Osteoblast (primary cell): Measurements from ENCODE around the gene SLC6A6. TPM values are rescaled to one million over a fixed set of nuclear protein-coding genes. Genes with fewer than 3 reads are reported as not detected.

ENCODE experiments used
- DNase-seq: peaks from one replicate; pipeline ENCODE4 v3.0.0; 2011; ENCODE audit warnings: low spot score, mixed read lengths; ENCODE audit not compliant: insufficient read length; ENCODE audit errors: missing footprints
- H2AFZ ChIP-seq: 2 replicates; pipeline ENCODE4 v1.6.0; 2011; ENCODE audit warnings: mild to moderate bottlenecking, low read length
- H3K27ac ChIP-seq: 2 replicates; pipeline ENCODE4 v1.5.1; 2011; ENCODE audit warnings: mild to moderate bottlenecking, low read depth, low read length, moderate library complexity
- H3K27me3 ChIP-seq: 2 replicates; pipeline ENCODE4 v1.6.0; 2012; ENCODE audit warnings: mild to moderate bottlenecking, control low read depth, inconsistent platforms, low read length, moderate library complexity; ENCODE audit not compliant: insufficient read depth
- H3K36me3 ChIP-seq: 2 replicates; pipeline ENCODE4 v1.5.1; 2011; ENCODE audit warnings: mild to moderate bottlenecking, low read length, control low read depth, moderate library complexity; ENCODE audit not compliant: insufficient read depth
- H3K4me1 ChIP-seq: 2 replicates; pipeline ENCODE4 v1.5.1; 2011; ENCODE audit warnings: mild to moderate bottlenecking, low read length, control low read depth, moderate library complexity; ENCODE audit not compliant: insufficient read depth
- H3K4me2 ChIP-seq: 2 replicates; pipeline ENCODE4 v1.6.0; 2011; ENCODE audit warnings: mild to moderate bottlenecking, low read length; ENCODE audit not compliant: insufficient read depth
- H3K4me3 ChIP-seq: fragments of 200-600 bp; sonication (generic); 3 replicates; pipeline ENCODE4 v1.5.1; 2012; ENCODE audit warnings: mild to moderate bottlenecking, low read length, inconsistent platforms; ENCODE audit not compliant: insufficient read depth
- H3K79me2 ChIP-seq: 2 replicates; pipeline ENCODE4 v1.6.0; 2012; ENCODE audit warnings: mild to moderate bottlenecking, low read length, control low read depth, inconsistent platforms; ENCODE audit not compliant: insufficient read depth
- H3K9me3 ChIP-seq: 2 replicates; pipeline ENCODE4 v1.5.1; 2011; ENCODE audit warnings: low read depth, low read length, control low read depth
- H4K20me1 ChIP-seq: 2 replicates; pipeline ENCODE4 v1.6.0; 2012; ENCODE audit warnings: mild to moderate bottlenecking, low read length, control low read depth; ENCODE audit not compliant: insufficient read depth
- total RNA-seq: library from RNA; depleted of rRNA; stranded (reverse); fragments of >200 nt; gene quantifications from 2 replicates; pipeline ENCODE4 v1.2.3, GENCODE V29; 2012
- TF ChIP-seq, protein P1 (sequence below): IDR thresholded peaks from 2 replicates; pipeline ENCODE4 v1.5.1; 2011; ENCODE audit warnings: mild to moderate bottlenecking, low read depth, low read length, moderate library complexity; ENCODE audit errors: extremely low read depth

The SLC6A6 gene
- total RNA-seq, 1 donor, result 86.5 TPM

- no peaks in the 10 kb centered on the region for H4K20me1 ChIP-seq
- TF ChIP-seq, protein P1, sequence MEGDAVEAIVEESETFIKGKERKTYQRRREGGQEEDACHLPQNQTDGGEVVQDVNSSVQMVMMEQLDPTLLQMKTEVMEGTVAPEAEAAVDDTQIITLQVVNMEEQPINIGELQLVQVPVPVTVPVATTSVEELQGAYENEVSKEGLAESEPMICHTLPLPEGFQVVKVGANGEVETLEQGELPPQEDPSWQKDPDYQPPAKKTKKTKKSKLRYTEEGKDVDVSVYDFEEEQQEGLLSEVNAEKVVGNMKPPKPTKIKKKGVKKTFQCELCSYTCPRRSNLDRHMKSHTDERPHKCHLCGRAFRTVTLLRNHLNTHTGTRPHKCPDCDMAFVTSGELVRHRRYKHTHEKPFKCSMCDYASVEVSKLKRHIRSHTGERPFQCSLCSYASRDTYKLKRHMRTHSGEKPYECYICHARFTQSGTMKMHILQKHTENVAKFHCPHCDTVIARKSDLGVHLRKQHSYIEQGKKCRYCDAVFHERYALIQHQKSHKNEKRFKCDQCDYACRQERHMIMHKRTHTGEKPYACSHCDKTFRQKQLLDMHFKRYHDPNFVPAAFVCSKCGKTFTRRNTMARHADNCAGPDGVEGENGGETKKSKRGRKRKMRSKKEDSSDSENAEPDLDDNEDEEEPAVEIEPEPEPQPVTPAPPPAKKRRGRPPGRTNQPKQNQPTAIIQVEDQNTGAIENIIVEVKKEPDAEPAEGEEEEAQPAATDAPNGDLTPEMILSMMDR, result no peak
These were observed 114.4 kb downstream of the SLC6A6 start for GRCh38 chr3:14516738-14517345.

DNA sequence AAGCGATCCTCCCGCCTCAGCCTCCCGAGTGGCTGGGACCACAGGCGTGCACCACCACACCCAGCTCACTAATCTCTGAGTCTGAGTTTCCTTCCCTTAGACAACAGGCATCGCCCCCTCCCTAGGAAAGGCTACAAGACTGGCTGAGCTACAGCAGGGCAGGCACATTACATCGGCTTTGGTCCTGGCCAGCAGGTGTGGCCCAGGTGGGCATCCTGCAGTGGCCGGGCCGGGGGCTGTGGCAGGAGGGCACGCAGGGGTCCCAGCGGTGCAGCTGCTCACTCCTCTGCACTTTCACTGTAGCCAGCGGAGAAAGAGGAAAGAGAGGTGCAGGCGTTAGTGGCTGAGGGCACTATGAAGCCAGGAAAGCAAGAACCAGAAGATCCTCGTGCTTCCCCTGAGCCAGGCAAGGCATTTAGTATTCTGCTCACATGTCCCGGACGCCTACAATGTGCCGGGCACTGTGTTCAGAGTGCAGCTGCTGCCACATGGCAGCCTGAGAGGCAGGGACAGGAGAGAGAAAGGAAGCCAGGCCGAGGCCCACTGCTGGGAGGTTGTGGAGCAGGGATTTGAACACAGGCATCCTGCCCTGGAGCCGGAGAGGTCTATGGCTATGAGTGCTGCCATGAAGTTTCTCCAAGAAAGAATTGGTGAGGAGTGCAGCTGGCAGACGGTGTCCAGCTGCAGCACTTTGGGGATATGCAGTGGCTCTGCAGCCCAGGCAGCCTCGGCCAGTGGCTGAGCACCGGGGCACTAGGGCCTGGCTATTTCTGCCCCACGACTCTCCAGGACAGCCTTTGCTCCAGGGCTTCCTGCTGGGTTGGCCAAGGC lies 115.4 kb downstream of the SLC6A6 start:
- Histone ChIP-seq H3K27ac (no peak overlapping the region), H2AFZ (no peak overlapping the region), H3K4me2 (no peak overlapping the region), H3K36me3 (no peaks in the 10 kb centered on the region), H3K79me2 (no peaks in the 10 kb centered on the region), H3K4me1 (no peaks in the 10 kb centered on the region), H3K9me3 (no peaks in the 10 kb centered on the region), H3K4me3 (no peak overlapping the region), H4K20me1 (no peaks in the 10 kb centered on the region), H3K27me3 (no peaks in the 10 kb centered on the region)
- peak; percentile 66 for DNase-seq
- TF ChIP-seq, protein P1, result no peak

More at GRCh38 chr3:14516738-14517345, 114.4 kb downstream of the SLC6A6 start:
- Histone ChIP-seq H3K27me3 (no peaks in the 10 kb centered on the region), H3K4me2 (no peak overlapping the region), H3K4me1 (no peaks in the 10 kb centered on the region), H3K4me3 (no peak overlapping the region), H3K9me3 (no peaks in the 10 kb centered on the region), H3K27ac (no peak overlapping the region), H3K36me3 (no peaks in the 10 kb centered on the region), H2AFZ (no peak overlapping the region), H3K79me2 (no peaks in the 10 kb centered on the region)
- peak; percentile 34 for DNase-seq

DNA sequence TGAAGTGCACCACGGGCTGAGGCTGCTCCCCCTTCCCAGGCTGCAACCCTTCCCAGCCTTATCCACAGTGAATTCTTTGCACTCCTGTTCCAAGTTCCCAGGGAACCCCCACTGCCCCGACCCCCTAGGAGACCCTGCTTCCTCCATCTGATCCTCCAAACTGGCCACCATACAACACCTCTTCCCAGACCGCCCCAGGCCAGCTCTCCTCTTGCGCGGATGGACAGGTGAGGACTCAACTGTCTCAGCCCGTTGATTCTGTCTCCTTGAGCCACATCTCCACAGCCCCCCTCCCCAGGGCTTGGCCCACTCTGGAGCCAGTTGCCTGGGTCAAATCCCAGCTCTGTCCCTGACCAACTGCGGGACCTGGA lies 116.0 kb downstream of the SLC6A6 start:
- TF ChIP-seq, protein P1, result no peak
- Histone ChIP-seq H3K36me3 (no peaks in the 10 kb centered on the region), H3K9me3 (no peaks in the 10 kb centered on the region), H3K27me3 (no peaks in the 10 kb centered on the region), H3K4me1 (no peaks in the 10 kb centered on the region), H2AFZ (no peak overlapping the region), H3K4me2 (no peak overlapping the region), H3K27ac (no peak overlapping the region), H3K4me3 (no peak overlapping the region), H3K79me2 (no peaks in the 10 kb centered on the region), H4K20me1 (no peaks in the 10 kb centered on the region)
- no peak for DNase-seq

- no peak overlapping the region for H3K4me2 ChIP-seq
- DNase-seq, result peak; percentile 42
- H4K20me1 ChIP-seq, result no peaks in the 10 kb centered on the region
- H3K36me3 ChIP-seq, result no peaks in the 10 kb centered on the region
- H3K4me1 ChIP-seq, result no peaks in the 10 kb centered on the region
- no peak overlapping the region for H3K4me3 ChIP-seq
- TF ChIP-seq, protein P1, result no peak
- H2AFZ ChIP-seq, result no peak overlapping the region
- H3K9me3 ChIP-seq, result no peaks in the 10 kb centered on the region
- no peaks in the 10 kb centered on the region for H3K79me2 ChIP-seq
- H3K27ac ChIP-seq, result no peak overlapping the region
- no peaks in the 10 kb centered on the region for H3K27me3 ChIP-seq
These were observed 116.5 kb downstream of the SLC6A6 start for GRCh38 chr3:14518893-14519292.
